Dendritic cell treated with granulocyte-macrophage colony-stimulating factor and Interleukin-4, amounts not matched to agents 40 ng/mL and 50 ng/mL, for 4 days (primary cell): ENCODE data around the gene CPSF4.
"Not testable (repeated sequence)": the region's sequence is repeated elsewhere in the genome, so short reads cannot be mapped to it uniquely, and the experiment has no call there.

ENCODE experiments used
- H3K27ac Mint-ChIP-seq: one replicate; pipeline ENCODE4 v1.8.0; 2022; ENCODE audit warnings: mild to moderate bottlenecking, mixed read lengths
- H3K27me3 Mint-ChIP-seq: one replicate; pipeline ENCODE4 v1.8.0; 2022; ENCODE audit warnings: mild to moderate bottlenecking, mixed read lengths
- H3K36me3 Mint-ChIP-seq: one replicate; pipeline ENCODE4 v1.8.0; 2022; ENCODE audit warnings: low read depth, mixed read lengths
- H3K4me1 Mint-ChIP-seq: one replicate; pipeline ENCODE4 v1.8.0; 2022; ENCODE audit warnings: low read depth, mixed read lengths
- H3K4me3 Mint-ChIP-seq: one replicate; pipeline ENCODE4 v1.8.0; 2022; ENCODE audit warnings: mild to moderate bottlenecking, moderate library complexity, mixed read lengths
- H3K9me3 Mint-ChIP-seq: one replicate; pipeline ENCODE4 v1.8.0; 2022; ENCODE audit warnings: mixed read lengths
- intact Hi-C: fragments of 100-400 bp; cut with micrococcal nuclease; formaldehyde crosslinking; loops from one replicate; pipeline ENCODE4 v1.15.0; 2022

The CPSF4 gene

DNA sequence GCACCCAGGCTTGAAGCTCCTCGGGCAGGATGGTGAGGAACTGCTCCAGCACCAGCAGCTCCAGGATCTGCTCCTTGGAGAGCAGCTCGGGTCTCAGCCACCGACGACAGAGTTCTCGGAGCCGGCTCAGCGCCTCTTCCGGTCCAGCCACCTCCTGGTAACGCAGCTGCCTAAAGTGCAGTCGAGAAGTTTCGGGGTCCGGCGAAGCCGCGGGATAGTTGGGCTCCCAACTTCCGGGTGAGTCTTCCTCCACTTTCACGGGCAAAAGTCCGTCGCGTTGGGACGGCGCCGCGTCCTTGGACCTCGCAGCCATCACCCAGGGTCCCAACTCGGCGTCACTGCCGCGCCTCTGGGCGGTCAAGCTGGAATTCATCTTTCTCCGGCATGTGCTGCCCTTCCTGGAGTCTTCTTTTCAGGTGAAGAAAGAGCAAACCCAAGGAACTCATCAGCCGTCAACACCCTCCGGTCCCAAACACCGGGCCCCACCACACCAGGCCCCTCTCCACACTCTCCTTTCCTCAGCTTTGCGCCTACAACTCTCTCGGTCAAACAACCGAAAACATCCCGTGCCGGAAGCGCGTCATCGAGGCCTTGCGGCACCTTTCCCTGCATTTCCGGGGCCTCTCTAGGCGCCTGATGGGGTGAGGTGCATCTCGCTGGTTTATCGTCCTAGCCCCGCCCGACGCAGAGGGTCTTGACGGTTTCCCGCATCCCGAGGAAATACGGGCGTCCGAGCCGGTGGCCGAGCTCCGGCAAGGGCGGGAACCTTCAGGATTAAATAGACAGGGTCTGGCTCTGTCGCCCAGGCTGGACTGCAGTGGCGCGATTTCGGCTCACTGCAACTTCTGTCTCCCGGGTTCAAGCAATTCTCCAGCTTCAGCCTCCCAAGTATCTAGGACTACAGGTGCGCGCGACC lies 61.2 kb downstream of the CPSF4 start, which contains the start of gene ZNF394:
ZNF394 (minus strand) TSS at position 561 of the 916 bp plus-strand sequence; CDS start at position 373, 188 bp downstream.
- Mint-ChIP-seq H3K27ac (peak within 1 kb of the TSS; percentile 95), H3K4me1 (peaks cover 14% of the 10 kb centered on the region)

DNA sequence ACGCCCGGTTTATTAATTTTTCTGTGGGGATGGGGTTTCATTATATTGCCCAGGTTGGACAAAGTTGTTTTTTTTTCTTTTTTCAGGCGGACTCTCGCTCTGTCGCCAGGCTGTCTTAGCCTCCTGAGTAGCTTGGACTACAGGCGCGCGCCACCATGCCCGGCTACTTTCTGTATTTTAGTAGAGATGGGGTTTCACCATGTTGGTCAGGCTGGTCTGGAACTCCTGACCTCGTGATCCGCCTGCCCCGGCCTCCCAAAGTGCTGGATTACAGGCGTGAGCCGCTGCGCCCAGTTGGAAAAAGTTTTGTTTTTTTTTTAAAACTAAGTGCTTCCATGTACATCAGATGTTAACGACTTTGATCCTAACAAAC lies 61.9 kb downstream of the CPSF4 start:
- Mint-ChIP-seq H3K27ac (peak overlapping the region; percentile 95), H3K9me3 (no peaks in the 10 kb centered on the region), H3K36me3 (peaks cover 54% of the 10 kb centered on the region), H3K4me3 (peak overlapping the region; percentile 96), H3K4me1 (peaks cover 16% of the 10 kb centered on the region), H3K27me3 (no peaks in the 10 kb centered on the region)
- intact Hi-C loops = loop anchor here (1.0 to 10.0 kb wide), 2 partner anchors 27 to 114 kb away; partner anchors contain the start of gene ZSCAN25

More for the DNA sequence above, 61.2 kb downstream of the CPSF4 start, which contains the start of gene ZNF394:
- peak within 1 kb of the TSS; percentile 96 for H3K4me3 Mint-ChIP-seq
- H3K9me3 Mint-ChIP-seq = no peaks in the 10 kb centered on the region
- no peaks in the 10 kb centered on the region for H3K27me3 Mint-ChIP-seq
- intact Hi-C loops = loop anchor here (1.0 to 10.0 kb wide), 2 partner anchors 27 to 115 kb away; partner anchors contain the start of gene ZSCAN25
- peaks cover 61% of the 10 kb centered on the region for H3K36me3 Mint-ChIP-seq

DNA sequence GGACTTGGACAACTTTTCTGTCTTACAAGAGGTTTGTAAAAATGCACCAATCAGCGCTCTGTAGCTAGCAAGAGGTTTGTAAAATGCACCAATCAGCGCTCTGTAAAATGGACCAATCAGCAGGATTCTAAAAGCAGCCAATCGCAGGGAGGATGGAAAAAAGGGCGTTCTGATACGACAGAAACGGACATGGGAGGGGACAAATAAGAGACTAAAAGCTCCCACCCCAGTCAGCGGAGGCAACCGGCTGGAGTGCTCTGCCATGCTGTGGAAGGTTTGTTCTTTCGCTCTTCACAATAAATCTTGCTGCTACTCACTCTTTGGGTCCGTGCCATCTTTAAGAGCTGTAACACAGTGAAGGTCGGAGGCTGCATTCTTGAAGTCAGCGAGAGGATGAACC lies 62.5 kb downstream of the CPSF4 start:
- H3K9me3 Mint-ChIP-seq, H3K27me3 Mint-ChIP-seq: not testable (repeated sequence)
- peak overlapping the region; percentile 96 for H3K4me3 Mint-ChIP-seq
- peaks cover 51% of the 10 kb centered on the region for H3K36me3 Mint-ChIP-seq
- H3K4me1 Mint-ChIP-seq = peaks cover 22% of the 10 kb centered on the region
- intact Hi-C loops = loop anchor here (10.0 kb wide), 1 partner anchor 114 kb away; the partner anchor contains the start of gene ZSCAN25
- peak overlapping the region; percentile 95 for H3K27ac Mint-ChIP-seq

DNA sequence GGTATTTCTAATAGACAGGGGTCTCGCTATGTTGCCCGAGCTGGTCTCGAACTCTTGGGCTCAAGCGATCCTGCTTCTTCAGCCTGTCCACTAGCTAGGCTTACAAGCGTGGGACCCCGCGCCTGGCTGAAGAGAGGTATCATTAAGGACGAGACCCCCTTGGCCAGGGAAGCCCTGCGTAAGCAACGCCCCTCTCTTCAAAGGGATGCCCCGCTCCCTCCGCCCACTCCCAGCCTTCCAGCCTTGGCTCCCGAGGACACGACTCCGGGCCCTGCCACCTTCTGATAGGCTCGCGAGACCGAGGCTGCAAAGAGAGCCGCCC lies 65.5 kb downstream of the CPSF4 start:
- Mint-ChIP-seq H3K27me3 (no peaks in the 10 kb centered on the region), H3K4me3 (peak overlapping the region; percentile 84), H3K4me1 (peaks cover 16% of the 10 kb centered on the region), H3K27ac (peak overlapping the region; percentile 93), H3K36me3 (peaks cover 34% of the 10 kb centered on the region), H3K9me3 (no peaks in the 10 kb centered on the region)
- intact Hi-C loops = loop anchor here (2.0 to 10.0 kb wide), 2 partner anchors 55 to 111 kb away; partner anchors contain the start of genes ZNF655 and ZSCAN25

DNA sequence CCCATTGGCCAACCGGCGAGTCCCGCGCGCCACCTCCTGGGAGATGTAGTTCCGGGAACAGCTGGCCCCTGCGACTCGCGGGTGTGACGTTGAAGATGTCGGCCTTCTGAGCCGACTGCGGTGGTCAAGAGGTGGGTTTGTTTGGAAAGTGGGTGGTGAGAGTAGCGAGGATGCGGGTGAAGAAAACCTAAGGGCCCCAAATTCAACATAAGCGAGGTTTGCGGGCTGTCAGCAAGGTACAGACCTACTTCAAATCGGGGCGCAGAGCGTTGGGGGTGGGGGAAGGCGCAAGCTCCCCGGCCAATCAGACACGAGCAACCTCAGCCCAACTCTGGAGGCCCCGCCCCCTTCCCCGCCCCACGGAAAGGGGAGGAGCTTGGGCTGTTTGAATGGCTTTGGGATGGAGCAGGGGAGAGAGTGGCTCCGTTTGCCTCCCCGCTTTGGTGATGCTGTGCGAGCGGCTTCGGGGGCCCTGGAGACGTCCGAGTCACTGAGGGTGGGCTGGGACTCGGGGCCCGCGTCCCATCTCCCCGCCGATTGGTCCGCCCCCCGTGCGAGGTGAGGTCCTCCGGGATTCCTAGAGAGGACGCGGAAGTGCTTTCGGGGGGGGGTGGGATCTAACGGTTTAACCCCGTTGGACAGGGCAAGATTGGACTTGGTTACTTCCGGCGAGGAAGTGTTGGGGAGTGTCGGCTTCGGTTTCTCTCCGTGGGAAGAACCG lies 66.0 kb downstream of the CPSF4 start, which contains the start of gene ZKSCAN5:
ZKSCAN5 (plus strand) TSS at position 60 of the 721 bp plus-strand sequence. CDS start 1,383 bp downstream, outside the sequence.
- Mint-ChIP-seq H3K36me3 (peaks cover 34% of the 10 kb centered on the region), H3K4me3 (peak within 1 kb of the TSS; percentile 84), H3K4me1 (peaks cover 16% of the 10 kb centered on the region), H3K27me3 (no peaks in the 10 kb centered on the region), H3K9me3 (no peaks in the 10 kb centered on the region), H3K27ac (peak within 1 kb of the TSS; percentile 93)
- intact Hi-C loops = loop anchor here (2.0 to 10.0 kb wide), 2 partner anchors 54 to 110 kb away; partner anchors contain the start of genes ZNF655 and ZSCAN25

DNA sequence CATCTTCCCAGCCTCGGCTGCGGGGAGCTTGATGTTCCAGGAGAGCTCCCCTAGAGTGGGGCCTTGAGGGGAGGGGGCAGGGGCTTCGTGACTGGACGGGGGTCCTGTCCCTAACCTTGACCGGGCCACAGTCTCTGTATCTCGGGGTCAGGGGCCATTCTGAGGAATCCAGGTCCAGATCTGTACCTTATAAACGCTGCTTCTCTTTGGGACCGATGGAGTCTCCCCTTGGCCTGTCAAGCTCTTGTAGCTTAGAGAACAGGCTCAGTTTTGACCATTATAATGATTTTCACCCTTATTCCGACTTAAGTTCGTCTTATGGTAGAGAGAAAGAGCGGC lies 66.5 kb downstream of the CPSF4 start:
- Mint-ChIP-seq H3K4me3 (peak overlapping the region; percentile 84), H3K27ac (peak overlapping the region; percentile 93), H3K36me3 (peaks cover 31% of the 10 kb centered on the region), H3K9me3 (no peaks in the 10 kb centered on the region), H3K27me3 (no peaks in the 10 kb centered on the region), H3K4me1 (peaks cover 16% of the 10 kb centered on the region)
- intact Hi-C loops = loop anchor here (2.0 to 10.0 kb wide), 2 partner anchors 54 to 110 kb away; partner anchors contain the start of genes ZNF655 and ZSCAN25
